Panc1 (cell line): ENCODE data around the gene CYP4V2. TPM values are rescaled to one million over a fixed set of nuclear protein-coding genes. Genes with fewer than 3 reads are reported as not detected.

Experiments
- ATAC-seq: fragments of 200-7000 bp; cut with Tn5 transposase; 2 replicates; pipeline ENCODE4 v1.9.1; 2020; ENCODE audit warnings: mild to moderate bottlenecking, moderate library complexity
- BruUV-seq: library from RNA; stranded (reverse); fragments of 400-500 nt; replicated peaks from 2 replicates; lab custom pipeline; 2021; lab: Mats Ljungman, UMichigan
- CTCF ChIA-PET: fragments of 300-600 bp; sonication (Branson Sonifier 250); formaldehyde crosslinking; loops from one replicate; lab custom pipeline; 2022; ENCODE audit warnings: antibody characterized with exemption; lab: Charles Lee
- POLR2A ChIA-PET: fragments of 300-600 bp; sonication (Branson Sonifier 250); formaldehyde crosslinking; loops from one replicate; lab custom pipeline; 2022; ENCODE audit warnings: antibody characterized with exemption; lab: Charles Lee
- DNase-seq: peaks from one replicate; pipeline ENCODE4 v3.0.0-alpha.2; 2010; ENCODE audit warnings: low read depth, low spot score
- H3K27ac ChIP-seq: 2 replicates; pipeline ENCODE4 v1.5.1; 2011; ENCODE audit warnings: mild to moderate bottlenecking, low read length, inconsistent platforms
- H3K27me3 ChIP-seq: fragments of 200-500 bp; sonication (Bioruptor generic); 2 replicates; pipeline ENCODE4 v1.6.0; 2014; ENCODE audit warnings: low read length, inconsistent platforms; ENCODE audit not compliant: control insufficient read depth, insufficient read depth
- H3K36me3 ChIP-seq: fragments of 200-500 bp; sonication (Bioruptor generic); 2 replicates; pipeline ENCODE4 v1.5.1; 2014; ENCODE audit warnings: inconsistent platforms, mild to moderate bottlenecking, low read length, moderate library complexity; ENCODE audit not compliant: control insufficient read depth, insufficient read depth
- H3K4me1 ChIP-seq: 2 replicates; pipeline ENCODE4 v1.5.1; 2011; ENCODE audit warnings: inconsistent platforms, mild to moderate bottlenecking, low read length, moderate library complexity; ENCODE audit not compliant: control insufficient read depth, insufficient read depth
- H3K4me3 ChIP-seq, 2 experiments: 2 replicates each; pipeline ENCODE4 v1.5.1; 2011 to 2012; ENCODE audit warnings: low read depth in 2 of 2, low read length in 2 of 2, mild to moderate bottlenecking in 2 of 2, inconsistent platforms in 1 of 2, moderate library complexity in 1 of 2
- H3K9me3 ChIP-seq: fragments of 200-500 bp; sonication (Bioruptor generic); 2 replicates; pipeline ENCODE4 v1.5.1; 2014; ENCODE audit warnings: low read depth, mild to moderate bottlenecking, inconsistent platforms, low read length, moderate library complexity; ENCODE audit not compliant: control insufficient read depth, insufficient read depth
- CTCF ChIP-seq: fragments of 450-650 bp; IDR thresholded peaks from 2 replicates; pipeline ENCODE4 v1.5.1; 2017; ENCODE audit warnings: mild to moderate bottlenecking
- POLR2AphosphoS5 ChIP-seq: IDR thresholded peaks from 2 replicates; pipeline ENCODE4 v1.6.1; 2012; ENCODE audit warnings: mild to moderate bottlenecking, low read depth, low read length, moderate library complexity
- SIN3A ChIP-seq: IDR thresholded peaks from 2 replicates; pipeline ENCODE4 v1.6.1; 2012; ENCODE audit warnings: low read depth, mild to moderate bottlenecking, low read length, moderate library complexity, borderline replicate concordance; ENCODE audit not compliant: insufficient read depth
- TCF7L2 ChIP-seq: IDR thresholded peaks from 2 replicates; pipeline ENCODE4 v1.6.1; 2011; ENCODE audit warnings: mild to moderate bottlenecking, low read depth, low read length, inconsistent platforms
- in situ Hi-C: cut with HindIII; loops from 2 replicates; pipeline ENCODE4 v1.10.0; 2016; ENCODE audit warnings: low sequenced_read_pairs, low pct_unique_long_range_greater_than_20kb
- intact Hi-C: fragments of 100-400 bp; cut with micrococcal nuclease; formaldehyde crosslinking; loops from one replicate; pipeline ENCODE4 v1.10.0; 2022; ENCODE audit not compliant: unreplicated experiment
- total RNA-seq: library from RNA; stranded (reverse); gene quantifications from one replicate; pipeline ENCODE4 v1.2.1, GENCODE V29; 2021; ENCODE audit not compliant: unreplicated experiment
- TF ChIP-seq, protein P1 (sequence below), 2 experiments: IDR thresholded peaks; 2 replicates each; pipeline ENCODE4 v1.6.1; 2011 to 2012; ENCODE audit warnings: low read depth in 2 of 2, control low read depth in 1 of 2, low read length in 1 of 2, mild to moderate bottlenecking in 1 of 2, moderate library complexity in 1 of 2; ENCODE audit not compliant: insufficient read depth in 1 of 2

The CYP4V2 gene
- total RNA-seq, 1 experiment from 2014 or later: 1.1 TPM

DNA sequence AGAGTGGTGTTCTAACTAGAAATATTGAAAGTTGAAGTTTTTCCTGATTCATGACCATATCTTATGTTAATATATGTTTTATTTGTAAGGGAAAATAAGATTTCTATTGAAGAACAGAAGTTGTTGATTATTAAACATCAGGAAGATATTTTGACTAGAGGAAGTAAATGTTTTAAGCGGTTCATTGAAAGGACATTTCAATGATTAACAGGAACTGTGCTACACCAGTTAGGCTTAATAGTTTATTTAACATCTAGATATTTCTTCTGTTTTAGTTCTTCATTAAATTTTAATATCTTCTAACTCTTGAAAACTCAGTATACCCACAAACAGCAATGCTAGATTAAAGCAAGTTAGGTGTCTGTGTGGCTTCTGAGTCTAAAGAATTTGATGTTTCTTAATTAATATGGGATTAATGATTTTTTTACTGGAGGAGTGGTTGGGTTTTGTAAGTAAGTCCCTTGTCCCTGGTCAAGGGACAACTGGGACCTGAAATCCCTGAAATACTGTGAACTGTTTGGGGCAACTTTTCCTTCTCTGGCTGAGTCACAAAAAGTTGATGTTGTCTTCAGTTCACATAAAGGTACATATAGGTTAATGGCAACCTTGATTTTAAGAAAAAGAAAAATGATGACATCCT is 42.9 kb upstream of the CYP4V2 start:
- Histone ChIP-seq H3K4me1 (peaks cover 4% of the 10 kb centered on the region; the same call in 1 of the 2 replicates), H3K9me3 (no peaks in the 10 kb centered on the region), H3K27ac (no peak overlapping the region), H3K27me3 (peaks cover 15% of the 10 kb centered on the region), H3K4me3 (no peak overlapping the region), H3K36me3 (no peaks in the 10 kb centered on the region)
- intact Hi-C loops (no loop called here), in situ Hi-C loops (no loop called here)
- TF ChIP-seq, protein P1, sequence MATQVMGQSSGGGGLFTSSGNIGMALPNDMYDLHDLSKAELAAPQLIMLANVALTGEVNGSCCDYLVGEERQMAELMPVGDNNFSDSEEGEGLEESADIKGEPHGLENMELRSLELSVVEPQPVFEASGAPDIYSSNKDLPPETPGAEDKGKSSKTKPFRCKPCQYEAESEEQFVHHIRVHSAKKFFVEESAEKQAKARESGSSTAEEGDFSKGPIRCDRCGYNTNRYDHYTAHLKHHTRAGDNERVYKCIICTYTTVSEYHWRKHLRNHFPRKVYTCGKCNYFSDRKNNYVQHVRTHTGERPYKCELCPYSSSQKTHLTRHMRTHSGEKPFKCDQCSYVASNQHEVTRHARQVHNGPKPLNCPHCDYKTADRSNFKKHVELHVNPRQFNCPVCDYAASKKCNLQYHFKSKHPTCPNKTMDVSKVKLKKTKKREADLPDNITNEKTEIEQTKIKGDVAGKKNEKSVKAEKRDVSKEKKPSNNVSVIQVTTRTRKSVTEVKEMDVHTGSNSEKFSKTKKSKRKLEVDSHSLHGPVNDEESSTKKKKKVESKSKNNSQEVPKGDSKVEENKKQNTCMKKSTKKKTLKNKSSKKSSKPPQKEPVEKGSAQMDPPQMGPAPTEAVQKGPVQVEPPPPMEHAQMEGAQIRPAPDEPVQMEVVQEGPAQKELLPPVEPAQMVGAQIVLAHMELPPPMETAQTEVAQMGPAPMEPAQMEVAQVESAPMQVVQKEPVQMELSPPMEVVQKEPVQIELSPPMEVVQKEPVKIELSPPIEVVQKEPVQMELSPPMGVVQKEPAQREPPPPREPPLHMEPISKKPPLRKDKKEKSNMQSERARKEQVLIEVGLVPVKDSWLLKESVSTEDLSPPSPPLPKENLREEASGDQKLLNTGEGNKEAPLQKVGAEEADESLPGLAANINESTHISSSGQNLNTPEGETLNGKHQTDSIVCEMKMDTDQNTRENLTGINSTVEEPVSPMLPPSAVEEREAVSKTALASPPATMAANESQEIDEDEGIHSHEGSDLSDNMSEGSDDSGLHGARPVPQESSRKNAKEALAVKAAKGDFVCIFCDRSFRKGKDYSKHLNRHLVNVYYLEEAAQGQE (IDR thresholded peaks at IDR 0.05; ENCODE audit: insufficient read depth in 1 of 2, low read depth in 2 of 2, low read length in 1 of 2): no peak
- TF ChIP-seq TCF7L2 (no peak), POLR2AphosphoS5 (no peak), SIN3A (no peak), CTCF (no peak)
- DNase-seq (no peak), ATAC-seq (no peak)
- BruUV-seq: no TSS peak
- CTCF ChIA-PET: no interaction called here
- POLR2A ChIA-PET: no interaction called here

DNA sequence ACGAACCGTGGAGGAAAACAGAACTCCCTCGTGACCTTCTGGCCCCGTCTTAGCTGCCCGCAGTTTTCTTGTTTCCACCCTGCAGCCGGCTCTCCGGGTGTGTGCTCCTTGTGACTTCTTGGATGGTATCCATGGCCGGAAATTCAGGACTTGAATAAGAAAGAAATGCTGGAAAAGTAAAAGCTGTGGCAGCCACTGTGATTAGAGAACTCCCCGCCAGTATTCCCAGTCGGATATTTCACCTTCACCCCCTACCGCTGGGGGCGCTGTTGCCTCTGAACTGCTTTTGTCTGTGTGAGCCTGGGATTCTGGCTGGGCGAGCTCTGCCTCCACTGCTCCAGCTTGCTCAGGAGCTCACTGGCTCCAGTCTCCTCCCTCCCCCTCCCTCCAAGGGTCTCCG is 41.5 kb upstream of the CYP4V2 start:
- H3K36me3 ChIP-seq: no peaks in the 10 kb centered on the region
- ATAC-seq (no peak), DNase-seq (no peak)
- H3K9me3 ChIP-seq: no peaks in the 10 kb centered on the region
- in situ Hi-C loops (no loop called here), intact Hi-C loops (no loop called here)
- no peak for TF ChIP-seq SIN3A
- no peak for TF ChIP-seq CTCF
- no peak for TF ChIP-seq TCF7L2
- peaks cover 15% of the 10 kb centered on the region for H3K27me3 ChIP-seq
- CTCF ChIA-PET: no interaction called here
- H3K27ac ChIP-seq: no peak overlapping the region
- POLR2A ChIA-PET: no interaction called here
- no peaks in the 10 kb centered on the region; the same call in 1 of the 2 replicates for H3K4me1 ChIP-seq
- no peak overlapping the region for H3K4me3 ChIP-seq
- BruUV-seq: no TSS peak
